Measurements from ENCODE around the gene FEM1B. TPM values are rescaled to one million over a fixed set of nuclear protein-coding genes. Genes with fewer than 3 reads are reported as not detected.
A peak's percentile ranks its signal among the peaks of the same experiment; 100 is the strongest.

FEM1B gene
- total RNA-seq: 46.7 and 48.4 TPM in 2 replicates
- polyA plus RNA-seq: 20.9 and 38.2 TPM in 2 replicates
- polyA plus RNA-seq (2012): 12.7 and 26.3 TPM in 2 replicates
- 52.3 and 178 TPM in 2 replicates for polyA minus RNA-seq (ENCODE audit: low replicate concordance)

DNA sequence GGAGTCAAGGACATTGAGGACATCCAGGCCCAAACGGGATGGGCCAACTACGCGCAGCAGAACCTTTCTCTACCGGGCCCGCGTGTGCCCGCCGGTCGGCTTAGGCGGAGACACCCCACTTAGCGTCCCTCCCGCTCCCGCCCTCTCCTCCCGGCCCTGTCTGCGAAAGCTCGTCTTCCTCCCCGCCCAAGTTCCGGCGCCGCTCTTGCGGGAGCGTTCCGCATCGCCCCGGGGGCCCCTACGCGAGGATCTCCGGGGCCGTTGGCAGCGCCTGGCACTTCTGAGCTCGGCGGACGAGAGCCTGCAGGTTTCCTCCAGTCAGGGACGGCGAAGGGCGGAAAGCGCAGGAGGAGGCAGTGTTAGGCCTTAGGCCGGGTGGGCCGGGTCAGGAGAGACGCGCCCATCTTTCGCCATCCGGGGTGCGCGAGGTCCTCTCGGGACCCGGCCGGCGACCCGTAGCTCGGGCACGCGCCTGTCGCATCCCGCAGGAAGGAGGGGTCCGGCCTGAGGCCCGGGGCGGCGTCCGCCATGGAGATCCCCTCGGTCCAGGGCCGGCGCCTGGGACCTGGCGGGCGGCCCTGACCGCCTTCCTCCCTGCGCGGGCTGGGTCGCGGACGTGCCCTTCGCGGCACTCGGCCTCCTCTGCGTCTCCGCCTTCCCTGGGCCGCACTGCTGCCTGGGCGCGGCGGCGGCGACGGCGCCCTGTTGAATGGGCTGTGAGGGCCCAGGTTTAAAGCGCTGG, at the start of gene FEM1B:
FEM1B (plus strand) TSS at position 143 of the 742 bp plus-strand sequence. CDS start 673 bp downstream, outside the sequence.
- no peak for TF ChIP-seq EZH2 (IDR thresholded peaks at IDR 0.05; ENCODE audit: low read length, missing control alignments)
- TF ChIP-seq, protein P1, sequence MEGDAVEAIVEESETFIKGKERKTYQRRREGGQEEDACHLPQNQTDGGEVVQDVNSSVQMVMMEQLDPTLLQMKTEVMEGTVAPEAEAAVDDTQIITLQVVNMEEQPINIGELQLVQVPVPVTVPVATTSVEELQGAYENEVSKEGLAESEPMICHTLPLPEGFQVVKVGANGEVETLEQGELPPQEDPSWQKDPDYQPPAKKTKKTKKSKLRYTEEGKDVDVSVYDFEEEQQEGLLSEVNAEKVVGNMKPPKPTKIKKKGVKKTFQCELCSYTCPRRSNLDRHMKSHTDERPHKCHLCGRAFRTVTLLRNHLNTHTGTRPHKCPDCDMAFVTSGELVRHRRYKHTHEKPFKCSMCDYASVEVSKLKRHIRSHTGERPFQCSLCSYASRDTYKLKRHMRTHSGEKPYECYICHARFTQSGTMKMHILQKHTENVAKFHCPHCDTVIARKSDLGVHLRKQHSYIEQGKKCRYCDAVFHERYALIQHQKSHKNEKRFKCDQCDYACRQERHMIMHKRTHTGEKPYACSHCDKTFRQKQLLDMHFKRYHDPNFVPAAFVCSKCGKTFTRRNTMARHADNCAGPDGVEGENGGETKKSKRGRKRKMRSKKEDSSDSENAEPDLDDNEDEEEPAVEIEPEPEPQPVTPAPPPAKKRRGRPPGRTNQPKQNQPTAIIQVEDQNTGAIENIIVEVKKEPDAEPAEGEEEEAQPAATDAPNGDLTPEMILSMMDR (conservative IDR thresholded peaks at IDR 0.05 in 1 of 2, IDR thresholded peaks at IDR 0.05 in 1 of 2; ENCODE audit: low read depth in 1 of 2, low read length in 2 of 2): no peak
- peaks cover 47% of the 10 kb centered on the region for H3K79me2 ChIP-seq (ENCODE audit: control insufficient read depth, insufficient read depth, low read length)
- peaks cover 19% of the 10 kb centered on the region for H3K4me1 ChIP-seq (ENCODE audit: control insufficient read depth, extremely low read depth, insufficient read depth, low read length)

DNA sequence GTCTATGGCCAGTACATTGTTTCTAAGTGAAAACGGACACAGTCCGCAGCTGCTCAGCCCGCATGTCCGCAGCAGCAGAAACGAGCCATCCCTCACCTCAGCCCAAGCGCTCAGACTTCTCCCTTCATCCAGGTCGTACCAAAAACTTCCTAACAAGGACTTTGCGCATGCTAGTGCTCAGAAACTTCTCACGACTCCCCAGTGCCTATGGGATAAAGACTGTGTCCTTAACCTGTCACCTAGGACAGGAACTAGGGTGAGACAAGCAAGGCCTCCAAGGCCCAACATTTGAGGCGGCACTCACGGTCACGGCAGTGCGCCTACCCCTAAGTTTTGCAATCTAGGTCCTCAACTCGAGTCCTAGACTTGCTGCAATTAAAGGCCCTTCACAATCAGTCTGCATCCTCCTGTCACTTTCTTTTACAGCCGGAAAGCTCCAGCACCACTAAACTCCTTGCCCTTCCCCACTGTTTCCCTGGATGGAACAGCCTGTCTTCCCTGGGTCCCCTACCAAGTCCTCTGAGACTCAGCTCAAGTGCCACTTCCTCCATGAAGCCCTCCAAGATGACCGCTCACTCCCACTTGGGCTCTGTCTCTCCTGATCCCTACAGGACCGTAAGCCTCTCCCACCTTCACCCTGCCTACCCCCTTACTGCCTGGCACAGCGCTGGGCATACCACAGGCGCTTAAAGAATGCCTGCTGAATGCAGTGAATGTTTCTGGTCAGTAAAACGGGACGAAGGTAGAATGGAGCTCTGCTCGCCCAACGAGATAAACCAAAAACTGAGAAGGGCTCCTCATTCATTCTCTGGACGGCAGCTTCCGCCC, 49.2 kb upstream of the FEM1B start:
- Histone ChIP-seq H3K27ac (ENCODE audit: insufficient read depth, low read length) (peak overlapping the region; percentile 82), H3K9ac (ENCODE audit: insufficient read depth, low read length) (peak overlapping the region; percentile 86), H2AFZ (ENCODE audit: low read length) (peak overlapping the region; percentile 86), H3K9me3 (ENCODE audit: control insufficient read depth, insufficient read depth, low read depth, low read length) (no peaks in the 10 kb centered on the region), H3K4me2 (ENCODE audit: extremely low read depth, insufficient read depth, low read length) (peak overlapping the region; percentile 96), H3K36me3 (ENCODE audit: control insufficient read depth, insufficient read depth, low read length) (no peaks in the 10 kb centered on the region), H3K4me3 (replicated peaks in 1 of 4; ENCODE audit: control extremely low read depth in 1 of 4, insufficient read depth in 1 of 4, low read depth in 3 of 4, low read length in 4 of 4) (peak overlapping the region; percentile 64 to 96 (median 84)), H4K20me1 (ENCODE audit: control insufficient read depth, extremely low read depth, insufficient read depth, low read length) (no peaks in the 10 kb centered on the region), H3K79me2 (ENCODE audit: control insufficient read depth, insufficient read depth, low read length) (peaks cover 33% of the 10 kb centered on the region), H3K4me1 (ENCODE audit: control insufficient read depth, extremely low read depth, insufficient read depth, low read length) (peaks cover 3% of the 10 kb centered on the region), H3K27me3 (ENCODE audit: control insufficient read depth, insufficient read depth, low read length) (no peaks in the 10 kb centered on the region)
- TF ChIP-seq, protein P1 (conservative IDR thresholded peaks at IDR 0.05 in 1 of 2, IDR thresholded peaks at IDR 0.05 in 1 of 2; ENCODE audit: low read depth in 1 of 2, low read length in 2 of 2): no peak
- TF ChIP-seq EZH2 (IDR thresholded peaks at IDR 0.05; ENCODE audit: low read length, missing control alignments): no peak
- DNase-seq (ENCODE audit: low read depth in 2 of 2): peak in 1 of 2 donors; percentile 23

More for the DNA sequence above, at the start of gene FEM1B:
- Histone ChIP-seq H3K27me3 (ENCODE audit: control insufficient read depth, insufficient read depth, low read length) (no peaks in the 10 kb centered on the region), H4K20me1 (ENCODE audit: control insufficient read depth, extremely low read depth, insufficient read depth, low read length) (peaks cover 12% of the 10 kb centered on the region), H3K27ac (ENCODE audit: insufficient read depth, low read length) (peak within 1 kb of the TSS; percentile 91), H3K36me3 (ENCODE audit: control insufficient read depth, insufficient read depth, low read length) (no peaks in the 10 kb centered on the region), H3K4me2 (ENCODE audit: extremely low read depth, insufficient read depth, low read length) (peak within 1 kb of the TSS; percentile 97), H3K9me3 (ENCODE audit: control insufficient read depth, insufficient read depth, low read depth, low read length) (no peaks in the 10 kb centered on the region), H3K4me3 (replicated peaks in 1 of 4; ENCODE audit: control extremely low read depth in 1 of 4, insufficient read depth in 1 of 4, low read depth in 3 of 4, low read length in 4 of 4) (peak within 1 kb of the TSS; percentile 82 to 98 (median 87)), H3K9ac (ENCODE audit: insufficient read depth, low read length) (peak within 1 kb of the TSS; percentile 92), H2AFZ (ENCODE audit: low read length) (peak within 1 kb of the TSS; percentile 87)
- DNase-seq (ENCODE audit: low read depth in 2 of 2): peak; percentile 93 to 95

DNA sequence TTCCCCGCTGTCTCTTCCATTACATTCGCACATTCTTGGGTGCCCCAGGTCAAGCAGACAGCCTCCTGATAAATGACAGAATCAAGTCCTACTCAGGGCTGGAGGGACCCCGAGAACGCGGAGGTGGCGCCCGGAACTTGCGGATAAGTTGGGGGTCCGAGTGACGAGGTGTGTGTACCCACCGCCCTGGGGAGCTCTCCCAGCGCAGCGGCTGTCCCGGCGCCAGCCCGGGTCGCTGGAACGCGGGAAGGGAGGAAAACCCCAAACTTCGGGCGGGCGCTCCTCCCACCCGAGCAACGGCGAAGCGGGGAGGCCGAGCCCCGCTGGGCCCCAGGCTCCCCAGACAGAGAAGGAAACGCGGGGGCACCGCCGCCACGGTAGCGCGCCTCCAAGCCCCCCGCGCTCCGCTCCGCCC, 48.6 kb upstream of the FEM1B start:
- Histone ChIP-seq H3K9me3 (ENCODE audit: control insufficient read depth, insufficient read depth, low read depth, low read length) (no peaks in the 10 kb centered on the region), H4K20me1 (ENCODE audit: control insufficient read depth, extremely low read depth, insufficient read depth, low read length) (no peaks in the 10 kb centered on the region), H3K27me3 (ENCODE audit: control insufficient read depth, insufficient read depth, low read length) (no peaks in the 10 kb centered on the region), H2AFZ (ENCODE audit: low read length) (peak overlapping the region; percentile 86), H3K4me1 (ENCODE audit: control insufficient read depth, extremely low read depth, insufficient read depth, low read length) (peaks cover 3% of the 10 kb centered on the region), H3K27ac (ENCODE audit: insufficient read depth, low read length) (peak overlapping the region; percentile 82), H3K36me3 (ENCODE audit: control insufficient read depth, insufficient read depth, low read length) (no peaks in the 10 kb centered on the region), H3K79me2 (ENCODE audit: control insufficient read depth, insufficient read depth, low read length) (peaks cover 31% of the 10 kb centered on the region), H3K9ac (ENCODE audit: insufficient read depth, low read length) (peak overlapping the region; percentile 86), H3K4me2 (ENCODE audit: extremely low read depth, insufficient read depth, low read length) (peak overlapping the region; percentile 96), H3K4me3 (replicated peaks in 1 of 4; ENCODE audit: control extremely low read depth in 1 of 4, insufficient read depth in 1 of 4, low read depth in 3 of 4, low read length in 4 of 4) (peak overlapping the region; percentile 64 to 96 (median 84))
- no peak for DNase-seq (ENCODE audit: low read depth in 2 of 2)
- TF ChIP-seq EZH2 (IDR thresholded peaks at IDR 0.05; ENCODE audit: low read length, missing control alignments): no peak

Measured in fibroblast of lung (primary cell).